Endothelial cell of umbilical vein (primary cell): ENCODE measurements around the gene CDKL4. TPM values are rescaled to one million over a fixed set of nuclear protein-coding genes. Genes with fewer than 3 reads are reported as not detected.
"Not testable (repeated sequence)": the region's sequence is repeated elsewhere in the genome, so short reads cannot be mapped to it uniquely, and the experiment has no call there.

ENCODE experiments used
- BruUV-seq: library from RNA; stranded (reverse); fragments of 400-500 nt; replicated peaks from 2 replicates; lab custom pipeline; 2021; lab: Mats Ljungman, UMichigan
- CTCF ChIA-PET: fragments of 300-600, 350-600 bp; sonication (Branson Sonifier 250); formaldehyde crosslinking; loops from one replicate; lab custom pipeline; 2021; ENCODE audit warnings: antibody characterized with exemption, inconsistent platforms; lab: Charles Lee
- POLR2A ChIA-PET: fragments of 300-600, 350-600 bp; sonication (Branson Sonifier 250); formaldehyde crosslinking; loops from one replicate; lab custom pipeline; 2021; ENCODE audit warnings: antibody characterized with exemption, inconsistent platforms; lab: Charles Lee
- DNase-seq: peaks from one replicate; pipeline ENCODE4 v3.0.0-alpha.2; 2011; ENCODE audit warnings: low read depth, low spot score
- FAIRE-seq: peaks from 2 replicates; lab custom pipeline; 2011; peaks lifted over from hg19 to GRCh38; lab: Jason Lieb, UNC
- H2AFZ ChIP-seq: 2 replicates; pipeline ENCODE4 v1.6.0; 2012; ENCODE audit warnings: low read depth, low read length, control low read depth, inconsistent platforms
- H3K27ac ChIP-seq: 2 replicates; pipeline ENCODE4 v1.5.1; 2011; ENCODE audit warnings: low read depth, mild to moderate bottlenecking, control low read depth, low read length, moderate library complexity; ENCODE audit not compliant: insufficient read depth
- H3K27me3 ChIP-seq, 2 experiments: 2 replicates each; pipeline versions ENCODE4 v1.6.0 to v1.6.1; 2011; ENCODE audit warnings: low read length in 2 of 2, mixed read lengths in 1 of 2; ENCODE audit not compliant: control insufficient read depth in 2 of 2, insufficient read depth in 2 of 2
- H3K36me3 ChIP-seq, 2 experiments: 2 replicates in 1 of 2; 3 replicates in 1 of 2; pipeline ENCODE4 v1.5.1; 2011; ENCODE audit warnings: low read length in 2 of 2, mild to moderate bottlenecking in 1 of 2, moderate library complexity in 1 of 2; ENCODE audit not compliant: control insufficient read depth in 2 of 2, insufficient read depth in 2 of 2; ENCODE audit errors: extremely low read depth in 1 of 2
- H3K4me1 ChIP-seq: 3 replicates; pipeline ENCODE4 v1.5.1; 2011; ENCODE audit warnings: mild to moderate bottlenecking, low read length; ENCODE audit not compliant: control insufficient read depth, insufficient read depth; ENCODE audit errors: extremely low read depth
- H3K4me2 ChIP-seq: 2 replicates; pipeline ENCODE4 v1.6.1; 2011; ENCODE audit warnings: low read length, control low read depth, mixed read lengths; ENCODE audit not compliant: insufficient read depth
- H3K4me3 ChIP-seq, 3 experiments: fragments of 200-600 bp in 1 of 3; sonication (generic), shearing (Covaris generic) in 1 of 3; replicated peaks in 1 of 3; 2 replicates each; pipeline ENCODE4 v1.5.1; 2011 to 2016; ENCODE audit warnings: control low read depth in 3 of 3, low read length in 3 of 3, mild to moderate bottlenecking in 2 of 3, inconsistent platforms in 1 of 3, low read depth in 1 of 3, moderate library complexity in 1 of 3; ENCODE audit not compliant: insufficient read depth in 1 of 3
- H3K79me2 ChIP-seq: 2 replicates; pipeline ENCODE4 v1.6.0; 2012; ENCODE audit warnings: low read length, inconsistent platforms; ENCODE audit not compliant: control insufficient read depth, insufficient read depth
- H3K9ac ChIP-seq: replicated peaks from 2 replicates; pipeline ENCODE3; 2011; ENCODE audit warnings: low read length, control low read depth; ENCODE audit not compliant: insufficient read depth; ENCODE audit errors: extremely low read depth
- H3K9me1 ChIP-seq: replicated peaks from 3 replicates; pipeline ENCODE4 v1.6.0; 2011; ENCODE audit warnings: mild to moderate bottlenecking, low read length; ENCODE audit not compliant: control insufficient read depth, insufficient read depth; ENCODE audit errors: extremely low read depth
- H3K9me3 ChIP-seq: replicated peaks from 2 replicates; pipeline ENCODE4 v1.5.1; 2012; ENCODE audit warnings: low read length, inconsistent platforms; ENCODE audit not compliant: control insufficient read depth, insufficient read depth
- H4K20me1 ChIP-seq: replicated peaks from 2 replicates; pipeline ENCODE3; 2011; ENCODE audit warnings: mild to moderate bottlenecking, low read length; ENCODE audit not compliant: control insufficient read depth, insufficient read depth; ENCODE audit errors: extremely low read depth
- EZH2 ChIP-seq: IDR thresholded peaks from 2 replicates; pipeline ENCODE4 v1.6.1; 2012; ENCODE audit warnings: borderline replicate concordance, low read depth, mild to moderate bottlenecking, moderate library complexity, low read length, inconsistent platforms; ENCODE audit not compliant: severe bottlenecking
- FOS ChIP-seq: IDR thresholded peaks from 2 replicates; pipeline ENCODE4 v1.6.1; 2011; ENCODE audit warnings: mild to moderate bottlenecking, low read length, moderate library complexity, borderline replicate concordance; ENCODE audit not compliant: insufficient read depth
- GATA2 ChIP-seq: IDR thresholded peaks from 2 replicates; pipeline ENCODE4 v1.7.0; 2011; ENCODE audit warnings: low read depth, mild to moderate bottlenecking, moderate library complexity, mixed read lengths, low read length; ENCODE audit not compliant: insufficient read length, insufficient read depth
- JUN ChIP-seq: IDR thresholded peaks from 2 replicates; pipeline ENCODE4 v1.6.1; 2011; ENCODE audit warnings: borderline replicate concordance, low read depth; ENCODE audit not compliant: insufficient read length, insufficient read depth
- MYC ChIP-seq: IDR thresholded peaks from one replicate; pipeline ENCODE4 v1.6.1; 2011; ENCODE audit warnings: mild to moderate bottlenecking, low read depth, low read length
- POLR2A ChIP-seq: IDR thresholded peaks from 2 replicates; pipeline ENCODE4 v1.6.1; 2012; ENCODE audit warnings: low read depth, mild to moderate bottlenecking, control low read depth, low read length
- POLR2AphosphoS5 ChIP-seq: IDR thresholded peaks from 2 replicates; pipeline ENCODE4 v1.6.1; 2012; ENCODE audit warnings: low read depth, mild to moderate bottlenecking, control low read depth, low read length, moderate library complexity; ENCODE audit not compliant: insufficient read depth
- dilution Hi-C: fragments of 300-500 bp; cut with MboI; formaldehyde crosslinking; loops from one replicate; pipeline ENCODE4 v1.15.0; 2019; ENCODE audit warnings: low sequenced_read_pairs; ENCODE audit not compliant: extremely low pct_ligation_motif_present
- intact Hi-C: fragments of 100-400 bp; cut with micrococcal nuclease; formaldehyde crosslinking; loops from one replicate; pipeline ENCODE4 v1.10.0; 2022
- polyA plus RNA-seq, 4 experiments: library from polyadenylated mRNA; depleted of rRNA in 3 of 4; stranded (reverse) in 3 of 4; unstranded in 1 of 4; fragments of >200 nt; gene quantifications; 2 replicates each; pipeline versions ENCODE4 v1.2.1 to v1.2.3, GENCODE V29; 2011 to 2012; ENCODE audit warnings: missing spikeins in 1 of 4
- total RNA-seq: library from RNA; stranded (reverse); gene quantifications from 2 replicates; pipeline ENCODE4 v1.2.3, GENCODE V29; 2021
- TF ChIP-seq, protein P1 (sequence below): IDR thresholded peaks from 2 replicates; pipeline ENCODE4 v1.6.1; 2011; ENCODE audit not compliant: insufficient read depth, insufficient read length
- TF ChIP-seq, protein P2 (sequence below), 2 donors: IDR thresholded peaks; 1 replicate in 1 of 2; 2 replicates in 1 of 2; pipeline ENCODE4 v1.5.1; 2011; ENCODE audit warnings: low read length in 2 of 2, mild to moderate bottlenecking in 2 of 2, moderate library complexity in 2 of 2, control low read depth in 1 of 2, inconsistent platforms in 1 of 2, low read depth in 1 of 2; ENCODE audit not compliant: insufficient read depth in 1 of 2; ENCODE audit errors: extremely low read depth in 1 of 2

CDKL4 gene
- total and polyA plus RNA-seq, 2 donors (not counting 3 experiments of a cell fraction or from before 2014, with no cell fraction given), result 0.17 to 0.75 TPM

DNA sequence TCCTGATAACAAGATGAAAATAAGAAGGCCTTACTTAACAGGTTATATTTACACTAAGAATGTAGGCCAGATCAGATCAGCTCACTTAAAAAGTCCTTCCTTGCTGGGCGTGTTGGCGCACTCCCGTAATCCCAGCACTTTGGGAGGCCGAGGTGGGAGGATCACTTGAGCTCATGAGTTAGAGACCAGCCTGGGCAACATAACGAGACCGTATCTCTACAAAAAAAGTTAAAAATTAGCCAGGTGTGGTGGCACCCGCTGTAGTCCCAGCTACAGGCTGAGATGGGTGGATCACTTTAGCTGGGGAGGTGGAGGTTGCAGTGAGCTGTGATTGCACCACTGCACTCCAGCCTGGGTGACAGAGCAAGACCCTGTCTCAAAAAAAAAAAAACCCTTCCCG, 69.7 kb downstream of the CDKL4 start:
- Histone ChIP-seq H3K27me3 (no peaks in the 10 kb centered on the region), H3K4me3 (no peak overlapping the region), H3K4me1 (no peaks in the 10 kb centered on the region), H3K79me2 (no peaks in the 10 kb centered on the region), H3K9me1 (no peaks in the 10 kb centered on the region), H3K27ac (no peak overlapping the region), H3K4me2 (no peak overlapping the region), H3K9me3 (no peaks in the 10 kb centered on the region), H2AFZ (no peak overlapping the region), H3K36me3 (no peaks in the 10 kb centered on the region), H3K9ac (no peak overlapping the region), H4K20me1 (no peaks in the 10 kb centered on the region)
- intact Hi-C loops (no loop called here), dilution Hi-C loops (no loop called here)
- BruUV-seq, result no TSS peak
- FAIRE-seq (no peak), DNase-seq (no peak)
- TF ChIP-seq, protein P1, sequence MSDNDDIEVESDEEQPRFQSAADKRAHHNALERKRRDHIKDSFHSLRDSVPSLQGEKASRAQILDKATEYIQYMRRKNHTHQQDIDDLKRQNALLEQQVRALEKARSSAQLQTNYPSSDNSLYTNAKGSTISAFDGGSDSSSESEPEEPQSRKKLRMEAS, result no peak
- no peak for TF ChIP-seq POLR2AphosphoS5
- TF ChIP-seq GATA2, result no peak
- no peak for TF ChIP-seq MYC
- TF ChIP-seq JUN, result no peak
- TF ChIP-seq, protein P2, sequence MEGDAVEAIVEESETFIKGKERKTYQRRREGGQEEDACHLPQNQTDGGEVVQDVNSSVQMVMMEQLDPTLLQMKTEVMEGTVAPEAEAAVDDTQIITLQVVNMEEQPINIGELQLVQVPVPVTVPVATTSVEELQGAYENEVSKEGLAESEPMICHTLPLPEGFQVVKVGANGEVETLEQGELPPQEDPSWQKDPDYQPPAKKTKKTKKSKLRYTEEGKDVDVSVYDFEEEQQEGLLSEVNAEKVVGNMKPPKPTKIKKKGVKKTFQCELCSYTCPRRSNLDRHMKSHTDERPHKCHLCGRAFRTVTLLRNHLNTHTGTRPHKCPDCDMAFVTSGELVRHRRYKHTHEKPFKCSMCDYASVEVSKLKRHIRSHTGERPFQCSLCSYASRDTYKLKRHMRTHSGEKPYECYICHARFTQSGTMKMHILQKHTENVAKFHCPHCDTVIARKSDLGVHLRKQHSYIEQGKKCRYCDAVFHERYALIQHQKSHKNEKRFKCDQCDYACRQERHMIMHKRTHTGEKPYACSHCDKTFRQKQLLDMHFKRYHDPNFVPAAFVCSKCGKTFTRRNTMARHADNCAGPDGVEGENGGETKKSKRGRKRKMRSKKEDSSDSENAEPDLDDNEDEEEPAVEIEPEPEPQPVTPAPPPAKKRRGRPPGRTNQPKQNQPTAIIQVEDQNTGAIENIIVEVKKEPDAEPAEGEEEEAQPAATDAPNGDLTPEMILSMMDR (IDR thresholded peaks at IDR 0.05; ENCODE audit: extremely low read depth in 1 of 2, insufficient read depth in 1 of 2, low read depth in 1 of 2, low read length in 2 of 2), result no peak
- no peak for TF ChIP-seq EZH2
- no peak for TF ChIP-seq FOS
- TF ChIP-seq POLR2A, result no peak
- ChIA-PET POLR2A (interaction anchor here (0.6 kb wide), 1 partner anchor 402 kb away, joined by 3 read pairs; no protein-coding TSS in a partner anchor), CTCF (interaction anchor here (0.7 to 1.0 kb wide), 2 partner anchors 8 to 55 kb away, joined by 3 read pairs; no protein-coding TSS in a partner anchor)

DNA sequence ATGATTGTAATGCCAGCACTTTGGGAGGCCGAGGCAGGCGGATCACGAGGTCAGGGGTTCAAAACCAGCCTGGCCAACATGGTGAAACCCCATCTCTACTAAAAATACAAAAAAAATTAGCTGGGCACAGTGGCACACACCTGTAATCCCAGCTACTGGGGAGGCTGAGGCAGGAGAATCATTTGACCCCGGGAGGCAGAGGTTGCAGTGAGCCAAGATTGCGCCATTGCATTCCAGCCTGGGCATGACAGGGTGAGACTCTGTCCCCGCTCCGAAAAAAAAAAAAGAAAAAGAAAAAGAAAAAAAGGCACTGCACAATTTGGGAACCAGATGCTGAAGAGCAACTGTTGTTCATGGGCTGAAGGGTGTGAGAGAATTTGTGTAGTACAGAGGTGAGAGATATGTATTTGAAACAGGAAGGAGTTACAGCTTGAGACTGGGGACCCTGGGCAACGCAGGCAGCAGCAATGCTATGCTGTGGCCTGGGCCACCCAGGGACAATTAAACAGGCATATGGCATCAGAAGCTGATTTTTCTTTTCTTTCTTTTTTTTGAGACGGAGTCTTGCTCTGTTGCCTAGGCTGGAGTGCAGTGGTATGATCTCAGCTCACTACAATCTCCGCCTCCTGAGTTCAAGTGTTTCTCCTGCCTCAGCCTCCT, 71.6 kb downstream of the CDKL4 start:
- H3K4me2 ChIP-seq, H3K9me3 ChIP-seq, FAIRE-seq, DNase-seq, dilution Hi-C loops, CTCF ChIA-PET, H3K36me3 ChIP-seq, H3K4me3 ChIP-seq, H3K27me3 ChIP-seq, intact Hi-C loops, H3K9ac ChIP-seq, H2AFZ ChIP-seq, H3K79me2 ChIP-seq, H4K20me1 ChIP-seq, H3K9me1 ChIP-seq, BruUV-seq, H3K27ac ChIP-seq, H3K4me1 ChIP-seq, POLR2A ChIA-PET: not testable (repeated sequence)
